H9 (cell line): Measurements from ENCODE around the gene ATP6V0B. TPM values are rescaled to one million over a fixed set of nuclear protein-coding genes. Genes with fewer than 3 reads are reported as not detected.

Experiments used
- DNase-seq: peaks from one replicate; pipeline ENCODE4 v3.0.0-alpha.2; 2017
- H2AFZ ChIP-seq: one replicate; pipeline ENCODE4 v1.6.1; 2013; ENCODE audit warnings: mild to moderate bottlenecking, low read length, control low read depth, moderate library complexity
- H2AK5ac ChIP-seq: 2 replicates; pipeline ENCODE4 v1.6.1; 2013; ENCODE audit warnings: low read length, control low read depth, mixed read lengths; ENCODE audit not compliant: insufficient read length
- H2BK120ac ChIP-seq: one replicate; pipeline ENCODE4 v1.6.1; 2013; ENCODE audit warnings: low read depth, mild to moderate bottlenecking, low read length, control low read depth, inconsistent platforms; ENCODE audit not compliant: poor library complexity, severe bottlenecking
- H2BK12ac ChIP-seq: 2 replicates; pipeline ENCODE4 v1.6.1; 2013; ENCODE audit warnings: low read length, control low read depth, mixed read lengths, low read depth; ENCODE audit not compliant: insufficient read length
- H2BK15ac ChIP-seq: 2 replicates; pipeline ENCODE4 v1.6.1; 2013; ENCODE audit warnings: low read depth, low read length, control low read depth
- H2BK20ac ChIP-seq: one replicate; pipeline ENCODE4 v1.6.1; 2013; ENCODE audit warnings: low read depth, mild to moderate bottlenecking, low read length, control low read depth, inconsistent platforms; ENCODE audit not compliant: poor library complexity, severe bottlenecking
- H2BK5ac ChIP-seq: 2 replicates; pipeline ENCODE4 v1.6.1; 2013; ENCODE audit warnings: low read length, control low read depth, mixed read lengths; ENCODE audit not compliant: insufficient read length
- H3K14ac ChIP-seq: 2 replicates; pipeline ENCODE4 v1.6.1; 2013; ENCODE audit warnings: low read length, control low read depth; ENCODE audit not compliant: insufficient read depth
- H3K18ac ChIP-seq: 2 replicates; pipeline ENCODE4 v1.6.1; 2013; ENCODE audit warnings: low read depth, mild to moderate bottlenecking, mixed read lengths, low read length, control low read depth; ENCODE audit not compliant: insufficient read length
- H3K23ac ChIP-seq: 2 replicates; pipeline ENCODE4 v1.6.1; 2013; ENCODE audit warnings: low read length, control low read depth, mixed read lengths, low read depth; ENCODE audit not compliant: insufficient read length
- H3K23me2 ChIP-seq: 2 replicates; pipeline ENCODE4 v1.6.1; 2013; ENCODE audit warnings: low read depth, mild to moderate bottlenecking, mixed read lengths, low read length, control low read depth; ENCODE audit not compliant: insufficient read length, poor library complexity, severe bottlenecking
- H3K27ac ChIP-seq: 2 replicates; pipeline ENCODE4 v1.5.1; 2013; ENCODE audit warnings: low read length, control low read depth, mixed read lengths, low read depth; ENCODE audit not compliant: insufficient read length
- H3K27me3 ChIP-seq: 2 replicates; pipeline ENCODE4 v1.6.1; 2013; ENCODE audit warnings: low read length, control low read depth, inconsistent platforms; ENCODE audit not compliant: insufficient read depth
- H3K4ac ChIP-seq: 2 replicates; pipeline ENCODE4 v1.6.1; 2013; ENCODE audit warnings: low read depth, mild to moderate bottlenecking, control low read depth, inconsistent platforms, low read length, moderate library complexity
- H3K4me1 ChIP-seq: 2 replicates; pipeline ENCODE4 v1.6.1; 2013; ENCODE audit warnings: low read length, control low read depth, inconsistent platforms; ENCODE audit not compliant: insufficient read depth
- H3K4me2 ChIP-seq: 2 replicates; pipeline ENCODE4 v1.6.1; 2013; ENCODE audit warnings: low read length, control low read depth, mixed read lengths; ENCODE audit not compliant: insufficient read length, insufficient read depth
- H3K56ac ChIP-seq: 2 replicates; pipeline ENCODE4 v1.6.1; 2013; ENCODE audit warnings: low read depth, mild to moderate bottlenecking, mixed read lengths, low read length, control low read depth; ENCODE audit not compliant: insufficient read length
- H3K79me1 ChIP-seq: 2 replicates; pipeline ENCODE4 v1.6.1; 2013; ENCODE audit warnings: low read depth, mild to moderate bottlenecking, moderate library complexity, low read length, control low read depth, inconsistent platforms; ENCODE audit not compliant: insufficient read depth, poor library complexity, severe bottlenecking
- H3K79me2 ChIP-seq: 2 replicates; pipeline ENCODE4 v1.6.1; 2013; ENCODE audit warnings: low read length, control low read depth, inconsistent platforms; ENCODE audit not compliant: insufficient read depth
- H3K9ac ChIP-seq: 2 replicates; pipeline ENCODE4 v1.6.1; 2013; ENCODE audit warnings: low read length, control low read depth, mixed read lengths; ENCODE audit not compliant: insufficient read length; ENCODE audit errors: extremely low read depth
- H3K9me3 ChIP-seq: one replicate; pipeline ENCODE4 v1.6.1; 2013; ENCODE audit warnings: low read depth, low read length, inconsistent platforms; ENCODE audit not compliant: control insufficient read depth
- H3T11ph ChIP-seq: one replicate; pipeline ENCODE4 v1.6.1; 2013; ENCODE audit warnings: mild to moderate bottlenecking, low read length, control low read depth, inconsistent platforms
- H4K20me1 ChIP-seq: one replicate; pipeline ENCODE4 v1.6.1; 2013; ENCODE audit not compliant: control insufficient read depth, insufficient read length, insufficient read depth
- H4K5ac ChIP-seq: 2 replicates; pipeline ENCODE4 v1.6.1; 2013; ENCODE audit warnings: low read depth, mild to moderate bottlenecking, mixed read lengths, low read length, control low read depth; ENCODE audit not compliant: insufficient read length
- H4K8ac ChIP-seq: replicated peaks from 2 replicates; pipeline ENCODE4 v1.6.1; 2013; ENCODE audit warnings: low read length, control low read depth, mixed read lengths, low read depth; ENCODE audit not compliant: insufficient read length
- H4K91ac ChIP-seq: 2 replicates; pipeline ENCODE4 v1.6.1; 2013; ENCODE audit warnings: low read depth, mild to moderate bottlenecking, moderate library complexity, mixed read lengths, low read length, control low read depth; ENCODE audit not compliant: insufficient read length
- H3K27ac Mint-ChIP-seq, 3 experiments: 2 replicates in 2 of 3; 3 replicates in 1 of 3; pipeline ENCODE4 v1.8.0; 2020 to 2021; ENCODE audit warnings: mixed read lengths in 3 of 3, mild to moderate bottlenecking in 1 of 3, moderate library complexity in 1 of 3
- H3K27me3 Mint-ChIP-seq: 2 replicates; pipeline ENCODE4 v1.8.0; 2021; ENCODE audit warnings: low read depth, mild to moderate bottlenecking, moderate library complexity, mixed read lengths
- H3K36me3 Mint-ChIP-seq, 3 experiments: 2 replicates in 2 of 3; 3 replicates in 1 of 3; pipeline ENCODE4 v1.8.0; 2020 to 2021; ENCODE audit warnings: low read depth in 3 of 3, mixed read lengths in 3 of 3; ENCODE audit not compliant: insufficient read depth in 1 of 3
- H3K4me1 Mint-ChIP-seq, 2 experiments: 2 replicates each; pipeline ENCODE4 v1.8.0; 2020; ENCODE audit warnings: mixed read lengths in 2 of 2
- H3K4me3 Mint-ChIP-seq, 2 experiments: 2 replicates in 1 of 2; 3 replicates in 1 of 2; pipeline ENCODE4 v1.8.0; 2020 to 2021; ENCODE audit warnings: mild to moderate bottlenecking in 2 of 2, mixed read lengths in 2 of 2, moderate library complexity in 1 of 2
- H3K9me3 Mint-ChIP-seq, 2 experiments: 2 replicates in 1 of 2; 3 replicates in 1 of 2; pipeline ENCODE4 v1.8.0; 2020; ENCODE audit warnings: mild to moderate bottlenecking in 2 of 2, mixed read lengths in 2 of 2, moderate library complexity in 1 of 2
- CTCF ChIP-seq: fragments of 200-600 bp; sonication (generic); conservative IDR thresholded peaks from 3 replicates; pipeline ENCODE4 v1.8.0; 2021; ENCODE audit warnings: antibody characterized with exemption, mild to moderate bottlenecking
- WGBS: extraction: QIAGEN DNeasy Blood & Tissue Kit; methylation state at CpG from one replicate; pipeline ENCODE4 v1.1.7; 2013; ENCODE audit warnings: missing lambda C conversion rate, low lambda C conversion rate, mixed read lengths; ENCODE audit not compliant: insufficient read length; ENCODE audit errors: extremely low coverage; 5-methylcytosine and 5-hydroxymethylcytosine counted together
- total RNA-seq: library from RNA; stranded (reverse); gene quantifications from 2 replicates; pipeline ENCODE4 v1.2.1, GENCODE V29; 2021

Gene ATP6V0B
- total RNA-seq, 1 experiment from 2014 or later = 131 TPM

GRCh38 chr1:44019466-44019948 is 44.7 kb downstream of the ATP6V0B start:
- Mint-ChIP-seq H3K36me3 (peaks cover 13 to 31% (median 14%) of the 10 kb centered on the region in 3 experiments; a peak in 6 of 7 replicates), H3K9me3 (no peaks in the 10 kb centered on the region), H3K4me1 (peaks cover 11 to 19% of the 10 kb centered on the region in 2 experiments), H3K27ac (no peak overlapping the region), H3K4me3 (no peak overlapping the region), H3K27me3 (no peaks in the 10 kb centered on the region)
- Histone ChIP-seq H3K27ac (no peak overlapping the region), H4K8ac (no peak overlapping the region), H2BK20ac (no peak overlapping the region), H4K20me1 (no peaks in the 10 kb centered on the region), H2AK5ac (no peak overlapping the region), H3K56ac (no peak overlapping the region), H3K27me3 (no peaks in the 10 kb centered on the region), H3K18ac (no peak overlapping the region), H3K79me2 (no peaks in the 10 kb centered on the region), H2BK12ac (no peak overlapping the region), H4K5ac (no peak overlapping the region), H3K9ac (no peak overlapping the region), H2BK120ac (no peak overlapping the region), H3K9me3 (no peaks in the 10 kb centered on the region), H2BK15ac (no peak overlapping the region), H3K14ac (no peak overlapping the region; the same call in 1 of the 2 replicates), H3K79me1 (no peaks in the 10 kb centered on the region), H3T11ph (no peak overlapping the region), H2BK5ac (no peak overlapping the region), H3K4ac (no peak overlapping the region), H3K4me2 (no peak overlapping the region), H3K23me2 (no peaks in the 10 kb centered on the region), H4K91ac (no peak overlapping the region), H2AFZ (no peak overlapping the region), H3K23ac (no peak overlapping the region), H3K4me1 (no peaks in the 10 kb centered on the region)
- WGBS = no CpG with 5 or more reads among the region's 13 CpGs
- no peak for TF ChIP-seq CTCF
- no peak for DNase-seq
